Measurements from ENCODE around the gene MEAK7.

- TF ChIP-seq CREB1 (IDR thresholded peaks at IDR 0.05; ENCODE audit: low read depth) (no peak), FOXM1 (IDR thresholded peaks at IDR 0.05; ENCODE audit: borderline replicate concordance, low read depth) (no peak), TEAD4 (IDR thresholded peaks at IDR 0.05) (no peak), EP300 (IDR thresholded peaks at IDR 0.05; ENCODE audit: borderline replicate concordance) (no peak), TAF1 (IDR thresholded peaks at IDR 0.05; ENCODE audit: low read depth) (no peak), EGR1 (IDR thresholded peaks at IDR 0.05) (no peak), YY1 (IDR thresholded peaks at IDR 0.05; ENCODE audit: low read depth) (no peak), TCF12 (IDR thresholded peaks at IDR 0.05; ENCODE audit: low read depth) (no peak), ZBTB7A (IDR thresholded peaks at IDR 0.05; ENCODE audit: low read depth) (no peak), RAD21 (IDR thresholded peaks at IDR 0.05; ENCODE audit: low read depth) (no peak), REST (IDR thresholded peaks at IDR 0.05; ENCODE audit: low read depth) (no peak)
- TF ChIP-seq, protein P1, sequence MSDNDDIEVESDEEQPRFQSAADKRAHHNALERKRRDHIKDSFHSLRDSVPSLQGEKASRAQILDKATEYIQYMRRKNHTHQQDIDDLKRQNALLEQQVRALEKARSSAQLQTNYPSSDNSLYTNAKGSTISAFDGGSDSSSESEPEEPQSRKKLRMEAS (IDR thresholded peaks at IDR 0.05), result no peak
- TF ChIP-seq, protein P2, sequence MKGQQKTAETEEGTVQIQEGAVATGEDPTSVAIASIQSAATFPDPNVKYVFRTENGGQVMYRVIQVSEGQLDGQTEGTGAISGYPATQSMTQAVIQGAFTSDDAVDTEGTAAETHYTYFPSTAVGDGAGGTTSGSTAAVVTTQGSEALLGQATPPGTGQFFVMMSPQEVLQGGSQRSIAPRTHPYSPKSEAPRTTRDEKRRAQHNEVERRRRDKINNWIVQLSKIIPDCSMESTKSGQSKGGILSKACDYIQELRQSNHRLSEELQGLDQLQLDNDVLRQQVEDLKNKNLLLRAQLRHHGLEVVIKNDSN (IDR thresholded peaks at IDR 0.05), result no peak
Observed at GRCh38 chr16:84495506-84495905, 9.0 kb downstream of the MEAK7 start.

Measured in Ishikawa (cell line).